ENCODE data around the gene DNM2. TPM values are rescaled to one million over a fixed set of nuclear protein-coding genes. Genes with fewer than 3 reads are reported as not detected.

DNM2 gene
- total and polyA plus RNA-seq, 9 of the 15 experiments (the other 6 are each of a cell fraction or from before 2014, with no cell fraction given) = 2.2 to 161 (median 72.6) TPM

- peak; percentile 66 for TF ChIP-seq ETV1 (tag; conservative IDR thresholded peaks at IDR 0.05; ENCODE audit: low read depth)
- TF ChIP-seq NCOA4 (IDR thresholded peaks at IDR 0.05; ENCODE audit: partially characterized antibody) = no peak
- no peak for TF ChIP-seq POU5F1 (IDR thresholded peaks at IDR 0.05; ENCODE audit: borderline replicate concordance, low read depth, low read length, partially characterized antibody)
- TF ChIP-seq YBX1 (IDR thresholded peaks at IDR 0.05) = no peak
- TF ChIP-seq ZBTB40 (IDR thresholded peaks at IDR 0.05) = no peak
- no peak for TF ChIP-seq ZBTB40 (CRISPR knock-in tag; IDR thresholded peaks at IDR 0.05)
- peak; percentile 60; the same call in 1 of the 2 replicates for TF ChIP-seq JUN (IDR thresholded peaks at IDR 0.05; ENCODE audit: borderline replicate concordance, low read depth, low read length)
- TF ChIP-seq JUN (CRISPR knock-in tag; IDR thresholded peaks at IDR 0.05; ENCODE audit: borderline replicate concordance) = no peak
- no peak for TF ChIP-seq ZNF12 (CRISPR knock-in tag; IDR thresholded peaks at IDR 0.05)
- TF ChIP-seq ZNF263 (CRISPR knock-in tag; IDR thresholded peaks at IDR 0.05; ENCODE audit: borderline replicate concordance) = no peak
- no peak for TF ChIP-seq MCM2 (IDR thresholded peaks at IDR 0.05; ENCODE audit: low read depth)
- TF ChIP-seq ZBTB11 (CRISPR knock-in tag; IDR thresholded peaks at IDR 0.05) = 0 out of 6 replicates have a peak, but pooled peaks of 1 of the 3 experiments have one; percentile 29
- TF ChIP-seq RBM34 (IDR thresholded peaks at IDR 0.05; ENCODE audit: borderline replicate concordance, insufficient read depth, low read length) = no peak
- TF ChIP-seq TRIM28 (IDR thresholded peaks at IDR 0.05) = no peak
- TF ChIP-seq TCF15 (CRISPR knock-in tag; IDR thresholded peaks at IDR 0.05) = no peak
- TF ChIP-seq RNF2 (IDR thresholded peaks at IDR 0.05) = peak; percentile 67; the same call in 1 of the 2 replicates
Observed at GRCh38 chr19:10812902-10813404, 95.1 kb downstream of the DNM2 start (continued).
